DMS114 treated with DMSO at 0.1 percent for 48 hours (cell line): ENCODE data around the gene S1PR2.
"Not testable (repeated sequence)": the region's sequence is repeated elsewhere in the genome, so short reads cannot be mapped to it uniquely, and the experiment has no call there.

Experiments used
- DNase-seq: peaks from one replicate; lab custom pipeline; 2025; ENCODE audit not compliant: unreplicated experiment; lab: John Stamatoyannopoulos, UW

Gene S1PR2

GRCh38 chr19:10254244-10254643 is 23.1 kb upstream of the S1PR2 start:
- DNase-seq = no peak

GRCh38 chr19:10252707-10253106 is 21.6 kb upstream of the S1PR2 start:
- DNase-seq = no peak

GRCh38 chr19:10251792-10252694 is 20.9 kb upstream of the S1PR2 start, which contains the start of gene MRPL4:
Gene MRPL4, plus strand, starts transcription at chr19:10252214. Its CDS starts 40 bp downstream, at chr19:10252254.
- DNase-seq = peak; percentile 96

- DNase-seq = no peak
These were observed 15.4 kb upstream of the S1PR2 start for GRCh38 chr19:10246511-10246910.

GRCh38 chr19:10245189-10245939 is 14.2 kb upstream of the S1PR2 start:
- DNase-seq = no peak

GRCh38 chr19:10243606-10244005 is 12.5 kb upstream of the S1PR2 start:
- no peak for DNase-seq

GRCh38 chr19:10241826-10242449 is 10.8 kb upstream of the S1PR2 start:
- DNase-seq = not testable (repeated sequence)

- no peak for DNase-seq
These were observed 7.1 kb upstream of the S1PR2 start for GRCh38 chr19:10238172-10238783.

GRCh38 chr19:10237702-10238101 is 6.6 kb upstream of the S1PR2 start:
- DNase-seq = no peak

GRCh38 chr19:10235409-10235808 is 4.3 kb upstream of the S1PR2 start:
- not testable (repeated sequence) for DNase-seq

- no peak for DNase-seq
These were observed 3.9 kb upstream of the S1PR2 start for GRCh38 chr19:10235003-10235402.

GRCh38 chr19:10233946-10234345 is 2.8 kb upstream of the S1PR2 start:
- DNase-seq = no peak

GRCh38 chr19:10231612-10232228 is 589 bp upstream of the S1PR2 start:
- DNase-seq = no peak

- no peak for DNase-seq
These were observed 814 bp downstream of the S1PR2 start for GRCh38 chr19:10230173-10230860.

- peak; percentile 22 for DNase-seq
These were observed 2.2 kb downstream of the S1PR2 start for GRCh38 chr19:10228920-10229319.

GRCh38 chr19:10228393-10228792 is 2.7 kb downstream of the S1PR2 start:
- DNase-seq = no peak

- no peak for DNase-seq
These were observed 3.8 kb downstream of the S1PR2 start for GRCh38 chr19:10227026-10227971.

GRCh38 chr19:10226376-10227025 is 4.6 kb downstream of the S1PR2 start:
- DNase-seq = no peak

- no peak for DNase-seq
These were observed 5.1 kb downstream of the S1PR2 start for GRCh38 chr19:10226021-10226375.
